ENCODE results near the gene MRPL2. TPM values are rescaled to one million over a fixed set of nuclear protein-coding genes. Genes with fewer than 3 reads are reported as not detected.
"Not testable (repeated sequence)": the region's sequence is repeated elsewhere in the genome, so short reads cannot be mapped to it uniquely, and the experiment has no call there.

The MRPL2 gene
- polyA plus RNA-seq, 1 donor (not counting 4 experiments of a cell fraction or from before 2014, with no cell fraction given) = 27.4 TPM

DNA sequence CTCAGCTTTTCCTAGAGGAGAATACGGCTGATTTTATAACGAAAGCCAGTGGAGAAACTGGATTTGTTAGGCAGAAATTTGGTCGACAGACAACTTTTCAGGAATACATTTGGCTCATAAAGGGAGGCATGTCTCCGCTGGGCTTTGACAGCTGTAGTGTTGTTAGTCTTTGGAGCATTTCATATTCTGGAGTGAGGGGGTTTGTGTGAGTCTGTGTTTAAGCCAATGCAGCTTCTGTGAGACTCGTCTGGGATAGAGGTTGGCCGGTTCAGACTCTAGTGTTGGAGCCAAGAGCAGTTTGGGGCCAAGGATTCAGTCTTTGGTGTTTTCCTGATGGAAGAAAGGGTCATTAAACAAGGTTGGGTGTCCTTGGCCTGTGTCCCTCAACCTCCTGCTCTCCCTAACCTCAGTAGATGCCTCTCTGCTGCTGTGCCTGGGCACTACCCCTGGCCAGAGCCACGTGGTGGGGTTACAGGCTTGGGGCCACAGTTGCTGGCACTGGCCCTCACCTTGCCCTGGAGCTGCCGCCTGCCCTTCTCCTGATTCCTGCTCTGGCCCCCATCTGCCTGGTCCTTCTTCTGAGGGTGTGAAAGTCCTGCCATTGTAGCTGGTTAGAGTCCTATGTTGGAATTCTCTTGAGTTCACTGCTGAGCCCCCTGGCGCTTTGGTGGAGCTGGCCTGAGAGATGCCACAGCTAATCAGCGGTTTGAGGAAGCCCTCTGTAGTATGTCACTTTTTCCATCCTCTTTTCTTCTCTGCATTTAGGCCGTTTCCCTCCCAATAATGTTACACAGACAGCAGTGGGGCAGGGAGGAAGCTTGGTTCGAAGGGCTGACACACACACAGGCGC, 23.8 kb upstream of the MRPL2 start:
- no peaks in the 10 kb centered on the region for H3K9me1 ChIP-seq (ENCODE audit: control insufficient read depth, extremely low read depth, insufficient read depth, low read length)
- H3K4me1 ChIP-seq (ENCODE audit: control insufficient read depth, extremely low read depth, insufficient read depth, low read length) = peaks cover 18% of the 10 kb centered on the region
- H3K4me2 ChIP-seq (ENCODE audit: control insufficient read depth, extremely low read depth, insufficient read depth, low read depth, low read length) = no peak overlapping the region
- peaks cover 94% of the 10 kb centered on the region for H3K79me2 ChIP-seq (ENCODE audit: control insufficient read depth, insufficient read depth, low read length)
- no peaks in the 10 kb centered on the region for H3K27me3 ChIP-seq (ENCODE audit: control insufficient read depth, extremely low read depth, insufficient read depth, low read length)
- no peak for TF ChIP-seq EZH2 (IDR thresholded peaks at IDR 0.05; ENCODE audit: low read length)
- TF ChIP-seq, protein P1, sequence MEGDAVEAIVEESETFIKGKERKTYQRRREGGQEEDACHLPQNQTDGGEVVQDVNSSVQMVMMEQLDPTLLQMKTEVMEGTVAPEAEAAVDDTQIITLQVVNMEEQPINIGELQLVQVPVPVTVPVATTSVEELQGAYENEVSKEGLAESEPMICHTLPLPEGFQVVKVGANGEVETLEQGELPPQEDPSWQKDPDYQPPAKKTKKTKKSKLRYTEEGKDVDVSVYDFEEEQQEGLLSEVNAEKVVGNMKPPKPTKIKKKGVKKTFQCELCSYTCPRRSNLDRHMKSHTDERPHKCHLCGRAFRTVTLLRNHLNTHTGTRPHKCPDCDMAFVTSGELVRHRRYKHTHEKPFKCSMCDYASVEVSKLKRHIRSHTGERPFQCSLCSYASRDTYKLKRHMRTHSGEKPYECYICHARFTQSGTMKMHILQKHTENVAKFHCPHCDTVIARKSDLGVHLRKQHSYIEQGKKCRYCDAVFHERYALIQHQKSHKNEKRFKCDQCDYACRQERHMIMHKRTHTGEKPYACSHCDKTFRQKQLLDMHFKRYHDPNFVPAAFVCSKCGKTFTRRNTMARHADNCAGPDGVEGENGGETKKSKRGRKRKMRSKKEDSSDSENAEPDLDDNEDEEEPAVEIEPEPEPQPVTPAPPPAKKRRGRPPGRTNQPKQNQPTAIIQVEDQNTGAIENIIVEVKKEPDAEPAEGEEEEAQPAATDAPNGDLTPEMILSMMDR (optimal IDR thresholded peaks at IDR 0.05 in 1 of 3, IDR thresholded peaks at IDR 0.05 in 1 of 3, conservative IDR thresholded peaks at IDR 0.05 in 1 of 3; ENCODE audit: extremely low read depth in 1 of 3, insufficient read depth in 2 of 3, low read length in 3 of 3) = no peak
- peaks cover 0 to 3% of the 10 kb centered on the region in 2 experiments for H3K36me3 ChIP-seq (ENCODE audit: control insufficient read depth in 2 of 2, extremely low read depth in 1 of 2, insufficient read depth in 2 of 2, low read length in 2 of 2)
- no peak overlapping the region for H2AFZ ChIP-seq (ENCODE audit: control insufficient read depth, low read length)
- H3K9me3 ChIP-seq (ENCODE audit: control insufficient read depth, low read depth, low read length) = no peaks in the 10 kb centered on the region
- H4K20me1 ChIP-seq (ENCODE audit: control insufficient read depth, extremely low read depth, insufficient read depth, low read length) = no peaks in the 10 kb centered on the region
- no peak overlapping the region for H3K9ac ChIP-seq (ENCODE audit: control insufficient read depth, extremely low read depth, insufficient read depth, low read length)
- DNase-seq (ENCODE audit: low read depth, low spot score) (no peak), FAIRE-seq (no peak)
- dilution Hi-C loops (cut with MboI; ENCODE audit: extremely low pct_ligation_motif_present, low sequenced_read_pairs) = no loop called here
- no peak overlapping the region for H3K27ac ChIP-seq (ENCODE audit: control insufficient read depth, insufficient read depth, low read length)
- no peak overlapping the region for H3K4me3 ChIP-seq (ENCODE audit: control insufficient read depth in 2 of 3, extremely low read depth in 1 of 3, insufficient read depth in 2 of 3, low read depth in 1 of 3, low read length in 3 of 3)

DNA sequence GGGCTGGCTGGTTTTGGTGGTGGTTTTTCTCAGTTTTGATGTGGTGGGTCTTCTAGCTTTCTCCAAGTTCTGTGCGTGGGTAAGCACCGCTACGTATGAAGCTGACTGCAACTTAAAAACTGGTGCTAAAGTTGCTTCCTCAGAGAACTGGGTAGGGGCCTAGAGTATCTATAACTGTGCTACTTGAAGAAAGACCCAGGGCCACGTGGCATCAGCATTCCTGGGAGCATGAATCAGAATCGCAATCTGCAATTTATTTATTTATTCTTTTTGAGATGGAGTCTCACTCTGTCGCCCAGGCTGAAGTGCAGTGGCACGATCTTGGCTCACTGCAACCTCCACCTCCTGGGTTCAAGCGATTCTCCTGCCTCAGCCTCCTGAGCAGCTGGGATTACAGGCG, 22.7 kb upstream of the MRPL2 start:
- Histone ChIP-seq H3K4me1 (ENCODE audit: control insufficient read depth, extremely low read depth, insufficient read depth, low read length) (peaks cover 16% of the 10 kb centered on the region), H3K79me2 (ENCODE audit: control insufficient read depth, insufficient read depth, low read length) (peaks cover 94% of the 10 kb centered on the region)
- H3K4me2 ChIP-seq (ENCODE audit: control insufficient read depth, extremely low read depth, insufficient read depth, low read depth, low read length); H3K9me3 ChIP-seq (ENCODE audit: control insufficient read depth, low read depth, low read length); H3K4me3 ChIP-seq (ENCODE audit: control insufficient read depth in 2 of 3, extremely low read depth in 1 of 3, insufficient read depth in 2 of 3, low read depth in 1 of 3, low read length in 3 of 3); H2AFZ ChIP-seq (ENCODE audit: control insufficient read depth, low read length); dilution Hi-C loops (cut with MboI; ENCODE audit: extremely low pct_ligation_motif_present, low sequenced_read_pairs); H3K27ac ChIP-seq (ENCODE audit: control insufficient read depth, insufficient read depth, low read length); H3K27me3 ChIP-seq (ENCODE audit: control insufficient read depth, extremely low read depth, insufficient read depth, low read length); H3K9me1 ChIP-seq (ENCODE audit: control insufficient read depth, extremely low read depth, insufficient read depth, low read length); H4K20me1 ChIP-seq (ENCODE audit: control insufficient read depth, extremely low read depth, insufficient read depth, low read length); H3K9ac ChIP-seq (ENCODE audit: control insufficient read depth, extremely low read depth, insufficient read depth, low read length); FAIRE-seq; H3K36me3 ChIP-seq (ENCODE audit: control insufficient read depth in 2 of 2, extremely low read depth in 1 of 2, insufficient read depth in 2 of 2, low read length in 2 of 2); DNase-seq (ENCODE audit: low read depth, low spot score): not testable (repeated sequence)
